ENCODE results near the gene KRTAP5-6.

- TF ChIP-seq CTCF (IDR thresholded peaks at IDR 0.05; ENCODE audit: low read depth, low read length) = no peak
- TF ChIP-seq POLR2A (IDR thresholded peaks at IDR 0.05; ENCODE audit: extremely low read depth, insufficient read length) = no peak
Observed at GRCh38 chr11:1679881-1680280, 17.1 kb upstream of the KRTAP5-6 start.
